Cardiac muscle cell (in vitro differentiated cells and primary cell): ENCODE data around the gene BPGM. TPM values are rescaled to one million over a fixed set of nuclear protein-coding genes. Genes with fewer than 3 reads are reported as not detected.
"Not testable (repeated sequence)": the region's sequence is repeated elsewhere in the genome, so short reads cannot be mapped to it uniquely, and the experiment has no call there.

Source experiments
- DNase-seq, 2 donors: peaks; one replicate each; pipeline versions ENCODE4 v3.0.0 to v3.0.0-alpha.2; 2010 to 2017; ENCODE audit warnings: low read depth in 1 of 2, low spot score in 1 of 2
- H3K27ac ChIP-seq: fragments of 200-600 bp; sonication (generic); 2 replicates; pipeline ENCODE4 v1.5.1; 2016
- H3K27me3 ChIP-seq: fragments of 200-600 bp; sonication (generic); 2 replicates; pipeline ENCODE4 v1.6.0; 2016; ENCODE audit warnings: control low read depth
- H3K36me3 ChIP-seq: fragments of 200-600 bp; sonication (generic); 2 replicates; pipeline ENCODE4 v1.5.1; 2016; ENCODE audit warnings: control low read depth
- H3K4me1 ChIP-seq: fragments of 200-600 bp; sonication (generic); 2 replicates; pipeline ENCODE4 v1.8.1; 2017; ENCODE audit warnings: low read depth, mild to moderate bottlenecking, mixed run types
- H3K4me3 ChIP-seq: fragments of 200-600 bp; sonication (generic); 2 replicates; pipeline ENCODE4 v1.5.1; 2016; ENCODE audit warnings: mild to moderate bottlenecking
- H3K9me3 ChIP-seq: fragments of 200-600 bp; sonication (generic); 2 replicates; pipeline ENCODE4 v1.5.1; 2017; ENCODE audit warnings: low read depth, mild to moderate bottlenecking, control low read depth
- CTCF ChIP-seq: IDR thresholded peaks from 2 replicates; pipeline ENCODE4 v1.5.1; 2012; ENCODE audit warnings: low read depth, mild to moderate bottlenecking, low read length
- polyA plus RNA-seq: library from polyadenylated mRNA; unstranded; fragments of >200 nt; fragmentation: Nextera tagmentation; extraction: Ambion mirVana; gene quantifications from 2 replicates; pipeline ENCODE4 v1.2.1, GENCODE V29; 2016
- total RNA-seq: library from RNA; depleted of rRNA; stranded (reverse); fragments of >200 nt; gene quantifications from 2 replicates; pipeline ENCODE4 v1.2.3, GENCODE V29; 2016

Gene BPGM
- total and polyA plus RNA-seq, 2 experiments from 2014 or later = 15.2 to 32.2 TPM

- DNase-seq = no peak
- H3K27me3 ChIP-seq = no peaks in the 10 kb centered on the region
- TF ChIP-seq CTCF = no peak
- no peak overlapping the region for H3K4me3 ChIP-seq
- H3K27ac ChIP-seq = no peak overlapping the region
- no peaks in the 10 kb centered on the region for H3K9me3 ChIP-seq
- no peaks in the 10 kb centered on the region for H3K36me3 ChIP-seq
- H3K4me1 ChIP-seq = peaks cover 3% of the 10 kb centered on the region
Observed at GRCh38 chr7:134678115-134678514, 31.5 kb downstream of the BPGM start.

- H3K27me3 ChIP-seq = no peaks in the 10 kb centered on the region
- TF ChIP-seq CTCF = no peak
Observed at GRCh38 chr7:134679006-134679405, 32.4 kb downstream of the BPGM start.

GRCh38 chr7:134684165-134684564 is 37.5 kb downstream of the BPGM start:
- Histone ChIP-seq H3K9me3 (no peaks in the 10 kb centered on the region), H3K27ac (no peak overlapping the region), H3K36me3 (no peaks in the 10 kb centered on the region), H3K4me1 (no peaks in the 10 kb centered on the region), H3K4me3 (no peak overlapping the region), H3K27me3 (no peaks in the 10 kb centered on the region)
- TF ChIP-seq CTCF = no peak
- DNase-seq = no peak

More at GRCh38 chr7:134679006-134679405, 32.4 kb downstream of the BPGM start:
- Histone ChIP-seq H3K36me3 (no peaks in the 10 kb centered on the region), H3K4me1 (peaks cover 3% of the 10 kb centered on the region), H3K4me3 (no peak overlapping the region), H3K27ac (no peak overlapping the region), H3K9me3 (no peaks in the 10 kb centered on the region)
- DNase-seq = no peak

GRCh38 chr7:134685250-134685649 is 38.6 kb downstream of the BPGM start:
- Histone ChIP-seq H3K27ac (no peak overlapping the region), H3K27me3 (no peaks in the 10 kb centered on the region), H3K36me3 (no peaks in the 10 kb centered on the region), H3K4me3 (no peak overlapping the region), H3K4me1 (no peaks in the 10 kb centered on the region), H3K9me3 (no peaks in the 10 kb centered on the region)
- DNase-seq = no peak
- no peak for TF ChIP-seq CTCF

- Histone ChIP-seq H3K4me3 (no peak overlapping the region), H3K27ac (no peak overlapping the region), H3K4me1 (no peaks in the 10 kb centered on the region), H3K9me3 (no peaks in the 10 kb centered on the region), H3K27me3 (no peaks in the 10 kb centered on the region), H3K36me3 (no peaks in the 10 kb centered on the region)
- DNase-seq = peak in 1 of 2 donors; percentile 60
- TF ChIP-seq CTCF = peak; percentile 31
Observed at GRCh38 chr7:134686786-134687185, 40.1 kb downstream of the BPGM start.

GRCh38 chr7:134689550-134689949 is 42.9 kb downstream of the BPGM start:
- H3K27me3 ChIP-seq, H3K4me3 ChIP-seq, H3K27ac ChIP-seq, H3K36me3 ChIP-seq, DNase-seq, H3K4me1 ChIP-seq, H3K9me3 ChIP-seq: not testable (repeated sequence)
